MM.1S (cell line): ENCODE results near the gene VSNL1.

Source experiments
- EZH2 ChIP-seq: fragments of 300-600 bp; sonication (generic); optimal IDR thresholded peaks from 2 replicates; pipeline ENCODE3; 2017; ENCODE audit warnings: low read depth, mild to moderate bottlenecking, antibody characterized with exemption, low read length, mixed read lengths
- TF ChIP-seq, protein P1 (sequence below): fragments of 300-600 bp; sonication (generic); IDR thresholded peaks from 2 replicates; pipeline ENCODE4 v1.5.1; 2016; ENCODE audit warnings: antibody characterized with exemption, low read length, mixed read lengths

DNA sequence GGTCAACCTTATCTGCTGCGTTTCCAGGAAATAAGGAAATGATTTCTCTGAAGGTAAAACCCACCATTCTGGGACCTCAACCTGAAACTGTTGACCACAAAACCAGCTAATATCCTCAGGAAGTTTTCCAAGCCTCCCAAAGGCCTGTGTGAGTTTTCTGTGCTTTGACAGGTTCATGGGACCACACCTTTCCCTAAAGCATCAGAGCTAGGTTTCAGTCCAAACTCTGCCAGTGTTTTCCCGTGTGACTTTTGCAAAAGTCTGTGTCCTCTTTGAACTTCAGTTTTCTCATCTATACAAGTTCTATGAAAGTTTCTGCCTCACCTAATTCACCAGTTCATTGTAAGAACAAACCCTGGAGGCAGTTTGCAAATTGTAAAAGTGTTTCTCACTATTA lies 39.8 kb downstream of the VSNL1 start:
- TF ChIP-seq, protein P1, sequence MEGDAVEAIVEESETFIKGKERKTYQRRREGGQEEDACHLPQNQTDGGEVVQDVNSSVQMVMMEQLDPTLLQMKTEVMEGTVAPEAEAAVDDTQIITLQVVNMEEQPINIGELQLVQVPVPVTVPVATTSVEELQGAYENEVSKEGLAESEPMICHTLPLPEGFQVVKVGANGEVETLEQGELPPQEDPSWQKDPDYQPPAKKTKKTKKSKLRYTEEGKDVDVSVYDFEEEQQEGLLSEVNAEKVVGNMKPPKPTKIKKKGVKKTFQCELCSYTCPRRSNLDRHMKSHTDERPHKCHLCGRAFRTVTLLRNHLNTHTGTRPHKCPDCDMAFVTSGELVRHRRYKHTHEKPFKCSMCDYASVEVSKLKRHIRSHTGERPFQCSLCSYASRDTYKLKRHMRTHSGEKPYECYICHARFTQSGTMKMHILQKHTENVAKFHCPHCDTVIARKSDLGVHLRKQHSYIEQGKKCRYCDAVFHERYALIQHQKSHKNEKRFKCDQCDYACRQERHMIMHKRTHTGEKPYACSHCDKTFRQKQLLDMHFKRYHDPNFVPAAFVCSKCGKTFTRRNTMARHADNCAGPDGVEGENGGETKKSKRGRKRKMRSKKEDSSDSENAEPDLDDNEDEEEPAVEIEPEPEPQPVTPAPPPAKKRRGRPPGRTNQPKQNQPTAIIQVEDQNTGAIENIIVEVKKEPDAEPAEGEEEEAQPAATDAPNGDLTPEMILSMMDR, result no peak
- TF ChIP-seq EZH2, result no peak
